Heart left ventricle (tissue), 13 donors: ENCODE data around the gene CENPV.
"Not testable (repeated sequence)": the region's sequence is repeated elsewhere in the genome, so short reads cannot be mapped to it uniquely, and the experiment has no call there.

Source experiments
- POLR2A ChIP-seq, 2 donors: fragments of 450-650 bp; IDR thresholded peaks; one replicate each; pipeline ENCODE4 v1.6.1; 2017; ENCODE audit warnings: antibody characterized with exemption in 2 of 2, mild to moderate bottlenecking in 2 of 2, moderate library complexity in 2 of 2
- TF ChIP-seq, protein P1 (sequence below), 12 donors: fragments of 200-600 bp; sonication (generic) in 4 of 12; IDR thresholded peaks; one replicate each; pipeline versions ENCODE4 v1.5.0 to v1.8.0; 2018 to 2022; ENCODE audit warnings: antibody characterized with exemption in 12 of 12, mild to moderate bottlenecking in 5 of 12
- donor health status: ischemic (EF 13 %, LVEDD 7.1; RV severe dilation, severe dysfunction).
- donor health status: DM: no; HTN: yes; CAD: no.
- donor health status: DM: no; HTN: no; CAD: no.
- donor health status: ischemic (EF 25% LVEDD 6.9; RV normal size, moderate dysfunction).
- donor health status: ischemic (EF 25% LVEDD 5.7; RV mildly dilated, moderate dysfunction).
- donor health status: ischemic (EF 35%, LVEDD 5.7; RV mildly dilated, moderate dysfunction).
- donor health status: nonischemic (EF 11% LVEDD 7.7; RV severe dilation, severe dysfunction).
- donor health status: DM: yes; HTN: yes; CAD: no.
- donor health status: PGD.
- donor health status: ischemic (EF 29% LVEDD 5.4; RV normal size, mild dysfunction).
- donor health status: nonischemic (EF 23%, LVEDD 6.1; RV moderate dilation, normal function).

DNA sequence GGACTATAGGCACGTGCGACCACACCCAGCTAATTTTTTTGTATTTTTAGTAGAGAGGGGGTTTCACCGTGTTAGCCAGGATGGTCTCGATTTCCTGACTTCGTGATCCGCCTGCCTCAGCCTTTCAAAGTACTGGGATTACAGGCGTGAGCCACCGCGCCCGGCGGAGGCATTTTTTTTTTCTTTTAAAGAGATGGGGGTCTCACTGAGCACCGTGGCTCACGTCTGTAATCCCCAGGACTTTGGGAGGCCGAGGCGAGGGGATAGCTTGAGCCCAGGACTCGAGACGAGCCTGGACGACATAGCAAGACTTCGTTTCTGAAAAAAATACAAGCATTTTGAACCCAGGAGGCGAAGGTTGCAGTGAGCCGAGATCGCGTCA is 32.8 kb upstream of the CENPV start:
- TF ChIP-seq, protein P1, sequence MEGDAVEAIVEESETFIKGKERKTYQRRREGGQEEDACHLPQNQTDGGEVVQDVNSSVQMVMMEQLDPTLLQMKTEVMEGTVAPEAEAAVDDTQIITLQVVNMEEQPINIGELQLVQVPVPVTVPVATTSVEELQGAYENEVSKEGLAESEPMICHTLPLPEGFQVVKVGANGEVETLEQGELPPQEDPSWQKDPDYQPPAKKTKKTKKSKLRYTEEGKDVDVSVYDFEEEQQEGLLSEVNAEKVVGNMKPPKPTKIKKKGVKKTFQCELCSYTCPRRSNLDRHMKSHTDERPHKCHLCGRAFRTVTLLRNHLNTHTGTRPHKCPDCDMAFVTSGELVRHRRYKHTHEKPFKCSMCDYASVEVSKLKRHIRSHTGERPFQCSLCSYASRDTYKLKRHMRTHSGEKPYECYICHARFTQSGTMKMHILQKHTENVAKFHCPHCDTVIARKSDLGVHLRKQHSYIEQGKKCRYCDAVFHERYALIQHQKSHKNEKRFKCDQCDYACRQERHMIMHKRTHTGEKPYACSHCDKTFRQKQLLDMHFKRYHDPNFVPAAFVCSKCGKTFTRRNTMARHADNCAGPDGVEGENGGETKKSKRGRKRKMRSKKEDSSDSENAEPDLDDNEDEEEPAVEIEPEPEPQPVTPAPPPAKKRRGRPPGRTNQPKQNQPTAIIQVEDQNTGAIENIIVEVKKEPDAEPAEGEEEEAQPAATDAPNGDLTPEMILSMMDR (IDR thresholded peaks at IDR 0.05): not testable (repeated sequence)
- TF ChIP-seq POLR2A (IDR thresholded peaks at IDR 0.05): not testable (repeated sequence)
